WTC11 (cell line): ENCODE measurements around the gene SEZ6L. TPM values are rescaled to one million over a fixed set of nuclear protein-coding genes. Genes with fewer than 3 reads are reported as not detected.

Source experiments
- ATAC-seq: fragments of 200-7000 bp; cut with Tn5 transposase; 2 replicates; pipeline ENCODE4 v1.10.0; 2021; ENCODE audit warnings: mild to moderate bottlenecking, moderate library complexity
- CTCF ChIA-PET: fragments of 300-600 bp; sonication (Branson Sonifier 250); formaldehyde crosslinking; loops from one replicate; lab custom pipeline; 2021; ENCODE audit warnings: antibody characterized with exemption; lab: Charles Lee
- POLR2A ChIA-PET: fragments of 350-600 bp; sonication (Branson Sonifier 250); formaldehyde crosslinking; loops from one replicate; lab custom pipeline; 2021; ENCODE audit warnings: antibody characterized with exemption; lab: Charles Lee
- DNase-seq: peaks from one replicate; pipeline ENCODE4 v3.0.0; 2021; ENCODE audit warnings: low spot score
- H3K27ac Mint-ChIP-seq: 2 replicates; pipeline ENCODE4 v1.8.0; 2021; ENCODE audit warnings: mixed read lengths
- H3K27me3 Mint-ChIP-seq: 2 replicates; pipeline ENCODE4 v1.8.0; 2021; ENCODE audit warnings: low read depth, mild to moderate bottlenecking, moderate library complexity, mixed read lengths
- H3K36me3 Mint-ChIP-seq: 2 replicates; pipeline ENCODE4 v1.8.0; 2021; ENCODE audit warnings: mixed read lengths
- H3K4me1 Mint-ChIP-seq: 2 replicates; pipeline ENCODE4 v1.8.0; 2022; ENCODE audit warnings: mixed read lengths
- H3K4me3 Mint-ChIP-seq: 2 replicates; pipeline ENCODE4 v1.8.0; 2021; ENCODE audit warnings: mild to moderate bottlenecking, moderate library complexity, mixed read lengths
- H3K9me3 Mint-ChIP-seq: 2 replicates; pipeline ENCODE4 v1.8.0; 2021; ENCODE audit warnings: mixed read lengths
- ETV6 ChIP-seq: sonication (generic); formaldehyde crosslinking; IDR thresholded peaks from 2 replicates; pipeline ENCODE4 v1.8.1; 2022; ENCODE audit warnings: mild to moderate bottlenecking, missing genetic modification reagents
- GABPB1 ChIP-seq: sonication (generic); formaldehyde crosslinking; IDR thresholded peaks from 2 replicates; pipeline ENCODE4 v1.8.1; 2023; ENCODE audit warnings: mild to moderate bottlenecking, missing genetic modification reagents
- GTF2I ChIP-seq: fragments of 250-450 bp; sonication (Bioruptor Pico); conservative IDR thresholded peaks from 2 replicates; pipeline ENCODE4 v1.4.0; 2021; ENCODE audit warnings: mild to moderate bottlenecking
- JAZF1 ChIP-seq: fragments of 250-450 bp; sonication (Bioruptor Pico); IDR thresholded peaks from 2 replicates; pipeline ENCODE4 v1.9.0; 2021; ENCODE audit warnings: moderate library complexity, mild to moderate bottlenecking, inconsistent platforms
- MYBL2 ChIP-seq: sonication (generic); formaldehyde crosslinking; IDR thresholded peaks from 2 replicates; pipeline ENCODE4 v1.8.1; 2023; ENCODE audit warnings: mild to moderate bottlenecking, moderate library complexity, missing genetic modification reagents
- ZNF121 ChIP-seq: sonication (generic); formaldehyde crosslinking; IDR thresholded peaks from 2 replicates; pipeline ENCODE4 v1.8.0; 2023; ENCODE audit warnings: missing genetic modification reagents
- ZNF232 ChIP-seq: sonication (generic); formaldehyde crosslinking; IDR thresholded peaks from 2 replicates; pipeline ENCODE4 v1.8.0; 2022; ENCODE audit warnings: mild to moderate bottlenecking, missing genetic modification reagents
- ZNF423 ChIP-seq: fragments of 250-450 bp; sonication (Bioruptor Pico); IDR thresholded peaks from 2 replicates; pipeline ENCODE4 v2.1.2; 2022; ENCODE audit warnings: mild to moderate bottlenecking, moderate library complexity
- total RNA-seq: library from RNA; stranded (reverse); gene quantifications from 3 replicates; pipeline ENCODE4 v1.2.3, GENCODE V29; 2021
- TF ChIP-seq, protein P1 (sequence below): sonication (generic); formaldehyde crosslinking; IDR thresholded peaks from 2 replicates; pipeline ENCODE4 v1.8.1; 2022; ENCODE audit warnings: low read depth, missing genetic modification reagents, borderline replicate concordance
- TF ChIP-seq, protein P2 (sequence below): fragments of 200-600 bp; IDR thresholded peaks from 2 replicates; pipeline ENCODE4 v1.8.0; 2022; ENCODE audit warnings: antibody characterized with exemption
- TF ChIP-seq, protein P3 (sequence below): sonication (generic); formaldehyde crosslinking; IDR thresholded peaks from 2 replicates; pipeline ENCODE4 v1.8.0; 2022; ENCODE audit warnings: mild to moderate bottlenecking, missing genetic modification reagents
- TF ChIP-seq, protein P4 (sequence below): fragments of 250-450 bp; sonication (Bioruptor Pico); conservative IDR thresholded peaks from 2 replicates; pipeline ENCODE4 v1.9.0; 2021; ENCODE audit warnings: mild to moderate bottlenecking
- TF ChIP-seq, protein P5 (sequence below): fragments of 250-450 bp; sonication (Bioruptor Pico); IDR thresholded peaks from 2 replicates; pipeline ENCODE4 v1.9.0; 2021; ENCODE audit warnings: moderate library complexity, mild to moderate bottlenecking, inconsistent platforms, borderline replicate concordance
- TF ChIP-seq, protein P6 (sequence below): fragments of 250-450 bp; sonication (Bioruptor Pico); IDR thresholded peaks from 2 replicates; pipeline ENCODE4 v2.1.2; 2022; ENCODE audit warnings: mild to moderate bottlenecking, moderate library complexity

Gene SEZ6L
- total RNA-seq, 1 experiment from 2014 or later: 0.57 TPM

DNA sequence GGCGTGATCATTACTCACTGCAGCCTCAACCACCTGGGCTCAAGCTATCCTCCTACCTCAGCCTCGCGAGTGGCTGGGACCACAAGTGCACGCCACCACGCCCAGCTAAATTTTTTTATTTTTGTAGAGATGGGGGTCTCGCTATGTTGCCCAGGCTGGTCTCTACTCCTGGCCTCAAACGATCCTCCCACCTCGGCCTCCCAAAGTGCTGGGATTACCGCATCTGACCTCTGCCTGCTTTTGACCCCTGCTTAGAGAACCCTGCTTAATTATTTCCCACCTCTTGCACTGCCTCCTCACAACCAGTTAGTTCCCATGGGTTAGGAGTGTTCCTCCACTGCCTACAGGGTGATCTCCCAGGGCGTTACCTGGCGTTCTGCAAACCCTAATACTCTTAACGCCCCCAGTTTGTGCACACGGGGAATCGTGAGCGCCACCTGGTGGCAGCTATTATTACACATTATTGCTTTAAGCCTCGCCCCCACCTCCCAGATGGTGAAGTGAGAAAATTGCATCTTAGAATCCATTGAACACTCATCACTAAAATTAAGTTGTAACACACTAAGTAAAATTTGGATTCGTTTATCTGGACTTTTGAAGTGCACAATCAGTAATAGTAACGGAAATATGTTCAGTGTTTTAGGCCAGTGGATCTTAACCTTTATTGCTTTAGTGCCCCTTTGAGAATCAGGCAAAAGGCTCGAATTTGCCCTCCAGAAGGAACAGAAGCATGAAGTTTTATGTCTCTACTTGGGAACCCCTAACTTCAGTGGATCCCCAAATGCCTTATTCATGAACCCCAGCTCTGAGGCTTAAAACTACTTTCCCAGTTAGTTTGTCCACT, 198.4 kb downstream of the SEZ6L start:
- no peaks in the 10 kb centered on the region for H3K9me3 Mint-ChIP-seq
- CTCF ChIA-PET: interaction anchor here (0.7 to 5.7 kb wide), 22 partner anchors 9 to 298 kb away, joined by 3 to 69 read pairs (median 4); partner anchors contain the start of gene SEZ6L
- DNase-seq (peak; percentile 74), ATAC-seq (peak; percentile 28)
- H3K27ac Mint-ChIP-seq: no peak overlapping the region
- H3K4me3 Mint-ChIP-seq: no peak overlapping the region
- TF ChIP-seq ETV6 (CRISPR knock-in tag) (no peak), ZNF121 (CRISPR knock-in tag) (peak; percentile 73; the same call in 1 of the 2 replicates), ZNF423 (0 out of 2 replicates have a peak, but pooled peaks have one; percentile 13), GTF2I (CRISPR knock-in tag) (peak; percentile 95)
- TF ChIP-seq, protein P1, sequence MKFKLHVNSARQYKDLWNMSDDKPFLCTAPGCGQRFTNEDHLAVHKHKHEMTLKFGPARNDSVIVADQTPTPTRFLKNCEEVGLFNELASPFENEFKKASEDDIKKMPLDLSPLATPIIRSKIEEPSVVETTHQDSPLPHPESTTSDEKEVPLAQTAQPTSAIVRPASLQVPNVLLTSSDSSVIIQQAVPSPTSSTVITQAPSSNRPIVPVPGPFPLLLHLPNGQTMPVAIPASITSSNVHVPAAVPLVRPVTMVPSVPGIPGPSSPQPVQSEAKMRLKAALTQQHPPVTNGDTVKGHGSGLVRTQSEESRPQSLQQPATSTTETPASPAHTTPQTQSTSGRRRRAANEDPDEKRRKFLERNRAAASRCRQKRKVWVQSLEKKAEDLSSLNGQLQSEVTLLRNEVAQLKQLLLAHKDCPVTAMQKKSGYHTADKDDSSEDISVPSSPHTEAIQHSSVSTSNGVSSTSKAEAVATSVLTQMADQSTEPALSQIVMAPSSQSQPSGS (CRISPR knock-in tag): no peak
- TF ChIP-seq, protein P2, sequence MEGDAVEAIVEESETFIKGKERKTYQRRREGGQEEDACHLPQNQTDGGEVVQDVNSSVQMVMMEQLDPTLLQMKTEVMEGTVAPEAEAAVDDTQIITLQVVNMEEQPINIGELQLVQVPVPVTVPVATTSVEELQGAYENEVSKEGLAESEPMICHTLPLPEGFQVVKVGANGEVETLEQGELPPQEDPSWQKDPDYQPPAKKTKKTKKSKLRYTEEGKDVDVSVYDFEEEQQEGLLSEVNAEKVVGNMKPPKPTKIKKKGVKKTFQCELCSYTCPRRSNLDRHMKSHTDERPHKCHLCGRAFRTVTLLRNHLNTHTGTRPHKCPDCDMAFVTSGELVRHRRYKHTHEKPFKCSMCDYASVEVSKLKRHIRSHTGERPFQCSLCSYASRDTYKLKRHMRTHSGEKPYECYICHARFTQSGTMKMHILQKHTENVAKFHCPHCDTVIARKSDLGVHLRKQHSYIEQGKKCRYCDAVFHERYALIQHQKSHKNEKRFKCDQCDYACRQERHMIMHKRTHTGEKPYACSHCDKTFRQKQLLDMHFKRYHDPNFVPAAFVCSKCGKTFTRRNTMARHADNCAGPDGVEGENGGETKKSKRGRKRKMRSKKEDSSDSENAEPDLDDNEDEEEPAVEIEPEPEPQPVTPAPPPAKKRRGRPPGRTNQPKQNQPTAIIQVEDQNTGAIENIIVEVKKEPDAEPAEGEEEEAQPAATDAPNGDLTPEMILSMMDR: peak; percentile 89
- TF ChIP-seq, all 79 proteins: peak for 4
- peaks cover 8% of the 10 kb centered on the region; the same call in 1 of the 2 replicates for H3K27me3 Mint-ChIP-seq
- H3K36me3 Mint-ChIP-seq: no peaks in the 10 kb centered on the region
- H3K4me1 Mint-ChIP-seq: no peaks in the 10 kb centered on the region
- POLR2A ChIA-PET: no interaction called here

DNA sequence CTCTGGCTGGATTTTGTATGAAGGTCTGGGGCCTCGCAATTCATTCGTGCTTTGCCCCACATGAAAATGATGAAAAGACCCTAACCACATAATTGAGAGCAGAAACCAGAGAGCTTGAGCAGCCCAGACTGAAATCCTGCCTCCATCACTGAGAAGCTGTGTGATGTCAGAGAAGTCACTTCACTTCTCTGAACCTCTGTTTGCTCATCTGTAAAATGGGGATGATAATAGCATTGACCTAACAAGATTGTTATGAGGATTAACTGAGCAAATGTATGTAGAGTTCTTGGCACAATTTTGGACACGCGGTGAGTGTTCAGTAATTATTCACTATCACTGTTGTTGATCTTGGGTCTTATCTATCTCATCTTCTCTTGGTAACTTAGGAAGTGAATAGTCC, 203.6 kb downstream of the SEZ6L start:
- no peak overlapping the region for H3K4me3 Mint-ChIP-seq
- no peak for TF ChIP-seq GABPB1 (CRISPR knock-in tag)
- no peak for TF ChIP-seq JAZF1
- TF ChIP-seq, protein P3, sequence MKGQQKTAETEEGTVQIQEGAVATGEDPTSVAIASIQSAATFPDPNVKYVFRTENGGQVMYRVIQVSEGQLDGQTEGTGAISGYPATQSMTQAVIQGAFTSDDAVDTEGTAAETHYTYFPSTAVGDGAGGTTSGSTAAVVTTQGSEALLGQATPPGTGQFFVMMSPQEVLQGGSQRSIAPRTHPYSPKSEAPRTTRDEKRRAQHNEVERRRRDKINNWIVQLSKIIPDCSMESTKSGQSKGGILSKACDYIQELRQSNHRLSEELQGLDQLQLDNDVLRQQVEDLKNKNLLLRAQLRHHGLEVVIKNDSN (CRISPR knock-in tag): no peak
- TF ChIP-seq, protein P4, sequence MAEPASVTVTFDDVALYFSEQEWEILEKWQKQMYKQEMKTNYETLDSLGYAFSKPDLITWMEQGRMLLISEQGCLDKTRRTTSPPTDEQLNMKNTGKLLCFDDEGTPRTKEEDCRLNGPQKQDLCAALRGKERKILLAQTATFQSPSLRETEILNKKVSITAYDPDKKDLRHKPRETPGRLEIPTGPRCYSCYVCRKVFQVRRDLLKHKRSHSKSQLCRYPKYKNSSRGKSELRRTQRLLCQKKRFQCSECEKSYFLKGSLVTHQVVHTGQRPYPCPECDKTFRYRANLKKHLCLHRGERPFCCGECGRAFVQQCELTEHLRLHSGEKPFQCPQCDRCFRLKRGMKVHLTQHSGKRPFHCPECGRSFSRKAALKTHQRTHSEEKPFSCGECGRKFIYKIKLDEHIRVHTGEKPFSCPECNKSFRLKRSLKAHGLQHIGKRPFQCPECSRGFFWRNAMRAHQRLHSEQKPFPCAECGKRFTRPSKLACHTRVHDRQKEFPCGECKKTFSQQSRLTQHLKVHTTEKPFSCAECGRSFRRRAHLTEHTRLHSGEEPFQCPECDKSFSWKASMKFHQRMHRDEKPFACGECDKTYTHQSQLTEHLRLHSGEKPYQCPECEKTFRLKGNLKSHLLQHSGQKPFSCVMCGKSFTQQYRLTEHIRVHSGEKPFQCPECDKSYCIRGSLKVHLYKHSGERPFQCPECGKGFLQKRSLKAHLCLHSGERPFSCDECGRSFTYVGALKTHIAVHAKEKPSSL (CRISPR knock-in tag): no peak
- TF ChIP-seq, protein P5, sequence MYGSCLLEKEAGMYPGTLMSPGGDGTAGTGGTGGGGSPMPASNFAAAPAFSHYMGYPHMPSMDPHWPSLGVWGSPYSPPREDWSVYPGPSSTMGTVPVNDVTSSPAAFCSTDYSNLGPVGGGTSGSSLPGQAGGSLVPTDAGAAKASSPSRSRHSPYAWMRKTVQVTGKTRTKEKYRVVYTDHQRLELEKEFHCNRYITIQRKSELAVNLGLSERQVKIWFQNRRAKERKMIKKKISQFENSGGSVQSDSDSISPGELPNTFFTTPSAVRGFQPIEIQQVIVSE: no peak
- no peak for TF ChIP-seq ZNF232 (CRISPR knock-in tag)
- TF ChIP-seq, protein P6, sequence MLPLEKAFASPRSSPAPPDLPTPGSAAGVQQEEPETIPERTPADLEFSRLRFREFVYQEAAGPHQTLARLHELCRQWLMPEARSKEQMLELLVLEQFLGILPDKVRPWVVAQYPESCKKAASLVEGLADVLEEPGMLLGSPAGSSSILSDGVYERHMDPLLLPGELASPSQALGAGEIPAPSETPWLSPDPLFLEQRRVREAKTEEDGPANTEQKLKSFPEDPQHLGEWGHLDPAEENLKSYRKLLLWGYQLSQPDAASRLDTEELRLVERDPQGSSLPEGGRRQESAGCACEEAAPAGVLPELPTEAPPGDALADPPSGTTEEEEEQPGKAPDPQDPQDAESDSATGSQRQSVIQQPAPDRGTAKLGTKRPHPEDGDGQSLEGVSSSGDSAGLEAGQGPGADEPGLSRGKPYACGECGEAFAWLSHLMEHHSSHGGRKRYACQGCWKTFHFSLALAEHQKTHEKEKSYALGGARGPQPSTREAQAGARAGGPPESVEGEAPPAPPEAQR (CRISPR knock-in tag): no peak
- no peak for TF ChIP-seq MYBL2 (CRISPR knock-in tag)
- TF ChIP-seq ZNF423: no peak
- ChIA-PET CTCF (interaction anchor here (0.9 kb wide), 1 partner anchor 12 kb away, joined by 3 read pairs; no protein-coding TSS in a partner anchor), POLR2A (no interaction called here)
- H3K4me1 Mint-ChIP-seq: peaks cover 21% of the 10 kb centered on the region
- no peak for DNase-seq
- peaks cover 3% of the 10 kb centered on the region; the same call in 1 of the 2 replicates for H3K9me3 Mint-ChIP-seq
- peaks cover 18% of the 10 kb centered on the region for H3K27me3 Mint-ChIP-seq
- H3K27ac Mint-ChIP-seq: no peak overlapping the region
- no peak for ATAC-seq
- H3K36me3 Mint-ChIP-seq: no peaks in the 10 kb centered on the region
